GM19395 (cell line): Measurements from ENCODE around the gene PDE4D.

ENCODE experiments used
- ATAC-seq: cut with Tn5 transposase; IDR thresholded peaks from one replicate; pipeline ENCODE4 v1.9.1; 2021; ENCODE audit warnings: mild to moderate bottlenecking, moderate library complexity; ENCODE audit not compliant: unreplicated experiment

The PDE4D gene

DNA sequence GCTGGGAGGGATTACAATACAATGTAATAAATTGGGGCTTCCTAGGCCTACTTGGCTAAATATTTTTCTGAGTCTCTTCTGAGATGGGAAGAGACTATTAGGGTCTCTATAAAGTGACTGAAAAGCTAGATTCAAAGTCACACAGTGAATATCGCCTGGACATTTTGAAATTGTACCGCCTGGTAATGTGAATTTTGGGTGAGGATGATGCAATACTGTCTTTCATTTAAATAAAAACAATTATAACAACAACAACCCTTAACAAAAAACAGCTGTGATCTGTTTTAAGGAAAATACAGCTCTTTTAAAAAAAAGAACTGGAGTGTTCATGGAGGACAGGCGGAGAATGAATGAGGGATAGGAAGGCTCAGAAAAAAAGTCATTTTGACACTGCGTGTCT, 695.6 kb downstream of the PDE4D start:
- ATAC-seq: no peak

DNA sequence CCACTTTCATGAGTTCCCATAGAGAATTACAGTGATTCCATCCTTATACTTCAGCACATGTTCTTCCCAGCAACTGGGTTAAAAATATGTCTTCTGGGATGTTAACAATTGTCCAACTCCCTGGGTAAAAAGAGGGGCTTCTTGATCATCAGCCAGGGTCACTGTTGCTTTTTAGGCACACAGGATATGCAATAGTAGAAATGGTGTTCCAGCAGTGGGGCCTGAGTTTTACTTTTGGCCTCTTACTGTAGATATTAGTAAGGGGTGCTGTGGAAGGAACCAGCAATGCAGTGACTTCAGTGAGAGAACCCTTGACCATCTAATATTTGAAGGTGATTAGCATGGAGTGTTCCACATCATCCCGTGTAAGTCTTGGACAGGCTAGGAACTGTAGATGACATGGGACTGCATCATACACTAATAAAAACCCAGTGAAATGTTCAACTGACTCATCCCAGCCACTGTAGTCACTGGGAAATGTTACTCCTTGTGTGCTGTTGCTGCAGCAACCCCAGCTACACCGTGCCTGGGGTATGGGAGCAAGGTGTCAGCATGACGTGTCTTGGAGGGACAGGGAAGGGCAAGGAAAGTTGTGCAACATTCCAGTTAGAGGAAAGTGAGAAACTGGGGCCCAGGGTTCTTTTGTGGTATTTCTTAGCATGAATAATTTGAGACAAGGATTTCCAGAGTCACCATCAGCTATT, 699.8 kb downstream of the PDE4D start:
- ATAC-seq: no peak

DNA sequence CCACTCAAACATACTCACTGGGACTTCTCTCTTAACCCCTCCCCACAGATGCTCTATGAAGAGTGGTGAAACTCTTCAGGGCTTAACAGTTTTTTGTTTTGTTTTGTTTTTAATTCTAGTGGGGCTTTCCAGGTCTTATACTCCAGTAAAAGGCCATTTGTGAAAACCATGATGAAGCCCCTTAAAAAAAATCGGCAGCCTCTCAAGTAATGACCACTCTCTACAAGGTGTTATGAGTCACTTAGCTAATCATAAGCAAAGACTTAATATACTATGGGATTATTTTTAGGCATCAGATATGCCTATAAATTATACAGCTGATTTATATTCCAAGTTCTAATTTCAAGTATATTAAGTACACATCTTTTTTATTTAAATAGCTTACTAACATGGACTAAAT, 702.8 kb downstream of the PDE4D start:
- ATAC-seq: no peak

DNA sequence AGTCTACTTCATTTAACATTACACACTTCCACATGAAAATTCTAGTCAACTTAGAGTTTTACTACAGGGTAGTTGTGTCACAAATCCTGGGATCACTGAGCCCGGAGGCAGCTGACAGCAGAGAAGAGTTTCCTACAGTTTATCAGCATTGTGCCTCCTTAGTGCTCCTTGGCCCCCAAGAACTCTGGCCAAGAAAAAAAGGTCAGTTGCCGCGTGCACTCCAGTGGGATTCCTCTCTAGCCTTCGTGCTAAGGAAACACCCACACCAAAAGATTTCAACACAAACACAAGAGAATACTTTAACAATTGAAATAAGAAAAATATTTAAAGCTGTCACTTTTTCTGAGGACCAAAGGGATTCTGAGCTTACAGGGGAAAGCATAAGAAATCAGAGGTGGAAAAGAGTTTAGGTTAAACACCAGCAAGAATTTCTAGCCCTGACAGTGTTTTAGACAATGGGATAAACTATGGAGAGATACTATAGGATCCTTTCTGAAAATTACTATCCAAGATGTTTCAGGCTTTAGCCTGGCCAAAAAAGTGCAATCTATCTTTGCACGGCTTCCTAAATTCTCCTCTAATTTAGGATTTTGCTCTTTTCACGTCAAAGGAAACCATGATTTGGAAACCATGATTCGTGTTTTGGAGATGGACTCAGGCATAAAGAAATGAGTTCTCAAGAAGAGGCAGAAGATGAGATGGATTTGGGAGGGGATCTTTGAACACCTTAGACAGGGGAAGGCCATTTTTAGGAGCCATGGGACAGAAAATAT, 703.9 kb downstream of the PDE4D start:
- ATAC-seq: no peak

DNA sequence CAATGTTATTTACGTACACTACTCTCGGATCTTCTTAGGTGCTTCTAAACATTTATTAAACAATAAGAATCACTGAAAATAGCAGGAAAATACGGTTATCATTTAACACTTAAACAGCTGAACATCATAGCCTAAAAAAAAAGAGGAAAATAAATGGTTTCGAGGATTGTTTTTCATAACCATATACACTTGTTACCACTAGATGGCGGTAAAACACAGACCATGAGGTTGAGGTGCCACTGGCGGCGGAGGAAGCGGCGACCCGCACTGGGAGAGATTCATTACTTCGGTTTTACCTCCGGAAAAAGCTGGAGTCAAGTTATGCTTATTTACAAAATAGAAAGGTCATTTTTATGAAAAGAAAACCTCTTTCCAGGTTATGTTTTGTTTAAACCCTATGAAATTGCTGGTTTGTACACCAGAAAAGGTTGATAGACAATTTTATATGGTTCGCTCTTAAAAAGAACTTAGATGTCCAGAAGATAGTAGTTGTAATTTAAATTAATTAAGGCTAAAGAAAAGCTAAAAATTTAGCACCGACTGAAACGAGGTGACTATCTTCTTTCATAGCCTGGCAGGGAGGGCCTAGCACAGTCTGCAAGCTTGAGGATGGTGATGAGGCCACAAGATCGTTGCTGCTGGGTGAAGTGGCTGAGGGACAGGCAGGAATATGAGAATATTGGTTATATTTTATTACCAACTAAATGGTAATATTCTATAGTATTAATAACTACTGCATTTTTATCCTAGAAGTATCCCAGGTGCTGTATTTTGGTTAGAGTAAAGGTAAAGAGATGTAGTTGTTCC, 704.9 kb downstream of the PDE4D start:
- peak; percentile 82 for ATAC-seq

DNA sequence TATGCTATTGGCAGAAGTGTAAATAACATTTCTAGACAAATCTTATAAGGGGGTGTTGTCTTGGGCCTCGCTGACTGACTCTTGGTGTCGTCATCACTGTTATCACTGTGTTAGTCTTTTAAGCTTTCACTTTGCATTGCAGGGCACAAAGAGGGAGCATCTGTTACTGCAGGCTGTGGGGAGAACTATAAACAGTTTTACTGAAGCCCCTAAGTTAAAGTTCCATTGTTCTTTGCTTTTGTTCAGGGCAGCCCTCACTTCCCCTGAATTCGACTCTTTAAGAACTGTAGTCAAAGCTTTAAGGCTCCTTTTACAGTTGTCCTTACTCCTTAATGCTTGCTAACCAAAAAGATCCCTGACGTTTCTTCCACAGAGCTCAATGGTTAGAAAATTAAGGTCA, 705.7 kb downstream of the PDE4D start:
- no peak for ATAC-seq

DNA sequence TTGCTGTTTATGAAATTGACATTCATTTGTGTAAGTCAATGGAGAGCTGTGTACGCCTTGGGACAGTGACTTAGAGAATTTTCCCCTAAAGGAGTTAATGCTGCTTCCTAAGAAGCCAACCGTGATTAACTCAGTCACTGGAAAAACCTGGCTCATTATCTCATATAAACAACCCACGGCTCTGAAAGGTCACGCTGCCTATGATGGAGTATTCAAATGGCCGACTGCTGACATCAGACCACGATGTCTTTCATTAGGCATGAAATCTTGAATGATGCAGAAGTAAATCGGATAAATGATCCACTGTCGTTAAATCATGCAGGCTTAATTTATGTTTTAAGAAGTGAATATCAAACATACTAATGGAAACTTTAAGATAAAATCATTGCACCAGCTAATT, 706.9 kb downstream of the PDE4D start:
- ATAC-seq: no peak

DNA sequence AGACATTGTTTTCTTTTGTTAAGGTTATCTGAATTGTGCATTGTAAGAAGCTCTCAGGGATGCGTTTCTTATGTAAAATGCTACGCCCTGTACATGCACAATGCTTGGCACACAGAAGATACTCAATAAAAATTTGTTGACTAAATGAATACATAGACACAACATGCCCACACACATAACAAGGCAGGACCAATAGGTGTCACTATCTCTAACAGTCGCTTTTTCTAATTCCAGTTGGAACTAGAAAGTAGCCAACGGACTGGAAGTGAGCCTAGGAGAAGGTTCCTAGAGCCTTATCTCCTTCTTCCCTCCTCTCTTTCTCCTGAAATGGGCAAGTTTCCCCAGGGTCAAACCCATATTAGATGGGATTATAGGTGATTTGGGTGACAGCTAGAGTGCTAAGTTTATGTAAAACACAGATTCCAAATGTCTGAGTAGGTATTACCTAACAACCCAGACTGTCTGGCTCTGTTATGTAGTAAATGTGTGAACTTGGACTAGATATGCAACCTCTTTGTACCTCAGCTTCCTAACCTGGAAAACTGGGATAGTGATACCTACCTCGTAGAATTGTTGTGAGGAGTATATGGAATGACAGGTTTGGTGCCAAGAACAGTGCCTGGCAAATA, 707.7 kb downstream of the PDE4D start:
- no peak for ATAC-seq

DNA sequence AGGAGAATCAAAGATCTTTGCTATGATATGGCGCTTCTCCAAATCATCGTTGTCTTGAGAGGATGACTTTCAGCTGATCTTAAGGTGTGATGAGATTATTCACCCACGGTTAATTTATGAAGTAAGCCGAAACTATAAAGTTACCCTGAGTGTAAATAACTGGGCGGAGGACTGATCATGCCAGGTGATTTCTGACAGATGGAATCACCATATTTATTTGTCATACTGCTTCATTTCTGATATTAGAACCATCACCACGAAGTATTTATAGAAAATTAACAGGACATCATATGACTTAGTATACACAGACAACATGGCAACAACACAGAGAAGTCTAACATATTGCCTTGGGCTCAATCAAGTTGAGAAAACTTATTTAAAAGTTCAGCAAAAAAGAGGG, 708.8 kb downstream of the PDE4D start:
- ATAC-seq: no peak

DNA sequence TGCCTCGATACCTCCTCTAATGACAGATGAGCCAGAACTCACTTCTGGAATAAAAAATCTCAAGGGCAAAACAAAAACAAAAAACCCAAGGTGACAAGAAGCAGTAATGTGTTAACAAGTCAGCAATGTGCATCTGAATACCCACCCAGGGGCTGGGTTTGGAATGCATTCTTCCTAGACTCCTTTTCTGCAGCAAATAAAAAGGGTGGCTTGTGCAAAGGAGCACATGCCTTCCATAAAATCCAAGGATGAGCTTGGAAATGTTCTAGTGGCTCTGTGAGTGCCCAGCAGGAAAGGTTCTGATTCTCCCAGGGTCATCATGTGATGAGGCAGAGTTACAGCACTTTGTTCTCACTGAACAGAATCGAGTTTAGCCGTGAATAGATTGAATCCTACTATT, 710.8 kb downstream of the PDE4D start:
- no peak for ATAC-seq

DNA sequence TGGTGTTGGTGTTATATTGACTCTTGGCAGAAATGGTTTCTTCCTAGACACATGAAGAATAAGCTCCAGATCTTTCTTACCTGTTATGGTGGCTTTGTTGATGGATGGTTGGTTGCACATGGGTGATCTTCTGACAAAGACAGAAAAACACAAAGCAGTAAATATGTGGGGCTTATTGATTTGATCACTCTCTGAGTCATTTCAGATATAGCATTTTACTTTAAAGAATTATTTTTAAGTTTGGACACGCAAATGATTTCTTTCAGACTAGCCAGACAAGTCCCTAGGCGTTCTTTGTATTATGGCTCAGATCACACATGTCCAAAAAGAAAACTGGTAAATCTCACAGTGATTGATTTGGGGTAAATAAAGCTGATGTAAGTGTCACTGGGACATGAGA, 713.0 kb downstream of the PDE4D start:
- peak; percentile 80 for ATAC-seq

DNA sequence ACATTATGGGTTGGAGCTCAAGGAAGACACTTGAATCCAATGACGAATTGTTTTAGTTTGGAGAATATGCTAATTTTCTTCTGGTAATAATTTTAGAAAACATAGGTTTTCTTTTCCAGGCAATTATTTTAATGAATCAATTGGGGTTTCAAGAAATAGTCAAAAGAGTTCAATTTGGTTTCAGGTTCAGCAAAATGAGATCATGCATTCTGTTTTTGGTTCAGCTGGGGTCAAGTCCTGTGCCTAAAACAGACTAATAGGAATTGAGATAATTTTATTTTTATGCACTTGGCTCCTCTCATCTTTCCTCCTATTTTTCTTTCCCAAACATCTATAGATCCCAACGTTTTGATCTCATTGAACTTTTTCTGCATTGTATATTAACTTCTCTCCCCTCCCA, 713.8 kb downstream of the PDE4D start:
- no peak for ATAC-seq

DNA sequence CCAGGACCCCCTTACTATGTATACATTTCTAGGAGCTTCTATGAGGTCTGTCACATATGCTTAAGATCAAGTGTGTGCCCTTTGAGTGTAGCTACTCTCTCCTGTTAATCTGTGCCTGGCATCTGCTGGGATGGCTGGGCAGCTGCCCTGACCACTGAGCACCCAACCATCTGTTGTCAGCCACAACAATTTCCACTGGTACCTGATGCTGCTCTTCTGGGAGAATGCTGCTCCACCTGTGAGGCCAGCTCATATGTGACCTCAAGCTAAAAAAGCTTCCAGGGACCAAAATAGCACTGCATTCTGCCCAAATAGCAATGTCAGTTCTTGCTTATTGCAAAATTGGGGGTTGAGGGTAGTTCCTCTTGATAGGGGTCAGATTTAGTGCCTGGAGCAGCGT, 715.0 kb downstream of the PDE4D start:
- ATAC-seq: peak; percentile 13

DNA sequence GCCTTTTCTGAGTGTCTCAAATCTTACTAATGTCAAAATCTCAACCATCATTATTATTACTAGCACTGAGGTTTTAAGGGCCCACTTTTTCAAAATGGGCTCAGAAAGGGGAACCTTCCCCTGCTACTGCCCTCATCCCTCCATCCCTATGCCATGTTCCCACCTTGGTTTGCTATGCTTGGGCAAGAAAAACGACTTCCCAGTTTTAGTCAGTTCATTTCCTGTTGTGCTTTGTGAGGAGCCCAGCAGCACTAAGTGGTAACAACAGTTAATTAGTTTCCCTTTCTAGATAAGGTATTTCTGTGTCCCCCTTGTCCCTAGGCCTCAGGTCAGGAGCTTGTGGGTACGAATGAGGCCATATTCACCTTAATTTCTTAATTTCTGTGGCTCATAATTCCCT, 715.5 kb downstream of the PDE4D start:
- ATAC-seq: peak; percentile 46

DNA sequence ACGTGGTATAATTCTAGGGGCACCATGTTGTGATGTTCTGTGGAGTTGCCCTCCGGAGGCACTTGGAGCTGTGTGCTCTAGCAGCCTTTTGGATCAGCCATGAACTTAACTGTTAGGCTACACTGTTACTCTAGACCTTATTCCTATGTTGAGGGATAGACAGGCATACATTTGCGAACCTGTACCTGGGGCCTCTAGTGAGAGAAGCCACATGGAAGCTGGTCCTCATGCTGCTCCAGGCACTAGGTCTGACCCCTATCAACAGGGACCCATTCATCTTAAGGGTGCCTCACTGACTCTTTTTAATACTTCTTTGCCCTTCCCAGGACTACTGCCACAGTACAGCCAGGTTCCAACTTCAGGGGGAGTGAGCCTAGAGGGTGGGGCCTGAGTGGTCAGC, 715.9 kb downstream of the PDE4D start:
- ATAC-seq: no peak

DNA sequence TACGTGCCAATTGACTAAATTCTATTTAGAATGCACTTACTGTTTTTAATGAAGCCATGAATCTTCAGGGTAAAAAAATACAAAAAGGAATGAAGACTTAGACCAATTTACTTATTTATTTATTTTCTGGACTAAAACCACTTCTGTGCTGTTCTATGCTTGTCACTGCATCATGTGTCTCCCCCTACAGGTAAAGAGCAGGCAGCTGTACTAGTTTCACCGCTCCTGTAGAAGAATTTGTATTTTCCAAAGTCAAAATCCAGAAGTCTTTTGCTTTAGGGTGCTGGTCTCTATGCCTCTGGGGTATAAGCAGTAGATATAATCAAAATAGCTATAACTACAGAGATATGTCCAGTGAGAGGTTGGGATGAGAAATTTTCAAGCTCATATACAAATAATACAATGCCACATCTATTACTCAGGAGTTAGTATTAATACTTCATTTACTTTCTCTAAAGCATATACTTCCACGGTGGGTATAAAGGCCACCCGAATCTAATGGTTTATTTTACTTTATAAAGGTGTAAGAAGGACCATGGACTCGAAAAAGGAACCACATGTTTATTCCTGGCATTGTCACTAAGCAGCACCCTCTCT, 719.2 kb downstream of the PDE4D start:
- ATAC-seq: peak; percentile 41

DNA sequence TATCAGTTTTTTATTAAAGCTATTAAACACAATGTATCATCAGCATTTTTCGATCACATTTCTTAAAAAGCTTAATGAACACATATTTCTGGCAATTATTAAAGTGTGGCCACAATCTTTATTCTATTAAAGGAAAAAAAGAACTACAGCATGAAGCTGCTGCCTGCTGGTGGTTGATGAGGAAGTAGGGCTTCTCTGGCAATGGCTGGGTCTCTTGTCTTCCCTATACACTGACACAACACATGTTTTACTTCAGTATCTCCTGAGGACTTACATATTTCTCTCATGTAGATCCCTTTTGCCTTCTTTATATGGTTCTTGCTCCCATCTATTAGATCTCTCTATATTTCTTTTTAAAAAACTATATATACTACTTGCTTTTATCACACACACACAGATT, 719.9 kb downstream of the PDE4D start:
- ATAC-seq: no peak

DNA sequence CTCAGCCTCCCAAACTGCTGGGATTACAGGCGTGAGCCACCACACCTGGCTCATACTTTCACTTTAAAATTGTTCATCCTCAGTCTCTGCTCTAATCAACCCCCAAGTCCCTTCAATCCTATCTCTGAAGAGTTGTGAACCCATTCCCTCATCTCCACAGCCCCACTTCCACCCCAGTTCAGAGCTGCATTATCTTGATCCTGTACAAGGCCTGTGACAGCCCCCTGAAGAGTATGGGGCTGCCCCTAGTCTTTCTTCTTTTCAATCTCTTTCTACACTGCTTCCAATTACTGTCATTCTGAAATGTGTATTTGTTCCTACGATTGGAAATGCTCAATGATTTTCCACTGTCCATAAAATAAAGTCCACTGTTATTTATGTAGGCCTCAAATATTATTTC, 722.4 kb downstream of the PDE4D start:
- ATAC-seq: no peak

DNA sequence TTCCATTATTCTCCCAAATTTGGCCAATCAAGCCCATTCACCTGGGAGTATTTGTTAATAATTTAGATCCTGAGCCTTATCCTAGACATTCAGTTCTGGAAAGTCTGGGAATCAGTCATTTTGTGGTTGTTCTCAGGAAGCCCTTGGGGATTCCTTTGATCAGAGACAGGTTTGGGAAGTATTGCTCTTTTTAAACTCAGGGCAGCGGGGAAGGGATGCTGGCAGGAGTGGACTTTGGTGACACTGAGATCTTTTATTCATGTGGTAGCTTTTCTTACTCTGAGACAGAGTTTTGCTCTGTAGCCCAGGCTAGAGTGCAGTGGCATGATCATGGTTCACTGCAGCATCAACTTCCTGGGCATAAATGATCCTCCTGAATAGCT, 723.8 kb downstream of the PDE4D start:
- ATAC-seq: no peak

DNA sequence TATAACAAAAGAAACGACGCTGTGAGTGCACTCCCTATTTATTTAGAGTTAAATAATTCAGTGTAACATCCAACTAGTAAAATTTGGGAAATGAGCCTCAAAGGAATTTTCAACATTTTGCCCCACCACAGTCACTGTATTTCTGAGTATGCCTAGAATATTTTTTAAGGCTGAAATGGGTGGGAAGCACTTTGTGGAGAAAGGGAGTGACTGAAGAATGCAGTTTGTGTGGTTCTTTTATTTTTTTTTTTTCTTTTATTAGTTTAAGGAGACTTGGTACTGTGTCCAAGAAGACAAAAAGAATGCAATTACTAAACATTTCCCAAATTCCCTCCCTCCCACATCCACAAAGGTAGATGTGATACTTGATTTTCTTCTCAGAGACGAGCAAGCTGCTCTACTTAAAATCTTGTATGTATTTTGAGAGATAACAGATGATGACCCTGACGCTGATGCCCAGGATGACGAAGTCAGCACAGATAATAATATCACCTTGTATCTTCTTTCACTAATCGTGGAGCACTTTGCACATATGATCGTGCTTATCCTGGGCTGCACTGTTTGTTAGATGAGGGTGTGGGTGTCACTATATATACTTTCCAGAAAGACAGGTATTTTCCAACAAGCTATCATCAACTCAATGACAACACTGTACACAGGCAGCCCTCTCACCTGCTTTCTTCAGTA, 724.3 kb downstream of the PDE4D start:
- no peak for ATAC-seq
